OCI-LY1 (cell line): Measurements from ENCODE around the gene CLIC6.

Experiments used
- H2AFZ ChIP-seq: fragments of 200-600 bp; sonication (generic), shearing (Covaris generic); 2 replicates; pipeline ENCODE4 v1.6.0; 2014; ENCODE audit warnings: antibody characterized with exemption, mild to moderate bottlenecking, low read length
- H3F3A ChIP-seq: fragments of 200-600 bp; sonication (generic), shearing (Covaris generic); 2 replicates; pipeline ENCODE4 v1.6.0; 2014; ENCODE audit warnings: mild to moderate bottlenecking, antibody characterized with exemption, low read length, moderate library complexity; ENCODE audit not compliant: insufficient read depth
- H3K27ac ChIP-seq: fragments of 200-600 bp; sonication (generic); 2 replicates; pipeline ENCODE4 v1.5.1; 2014; ENCODE audit warnings: low read length, mixed run types, mild to moderate bottlenecking, low read depth; ENCODE audit not compliant: poor library complexity, severe bottlenecking
- H3K27me3 ChIP-seq: fragments of 200-600 bp; sonication (generic); 2 replicates; pipeline ENCODE4 v1.6.0; 2014; ENCODE audit warnings: antibody characterized with exemption, mild to moderate bottlenecking, low read length, moderate library complexity; ENCODE audit not compliant: insufficient read depth
- H3K36me3 ChIP-seq: fragments of 200-600 bp; sonication (generic); 2 replicates; pipeline ENCODE4 v1.6.1; 2014; ENCODE audit warnings: mild to moderate bottlenecking, antibody characterized with exemption, low read length, moderate library complexity, mixed read lengths; ENCODE audit not compliant: insufficient read depth
- H3K4me1 ChIP-seq: fragments of 200-600 bp; sonication (generic); 2 replicates; pipeline ENCODE4 v1.5.1; 2014; ENCODE audit warnings: mild to moderate bottlenecking, low read length, moderate library complexity; ENCODE audit not compliant: insufficient read depth, severe bottlenecking
- H3K4me2 ChIP-seq: fragments of 200-600 bp; sonication (generic), shearing (Covaris generic); 2 replicates; pipeline ENCODE4 v1.6.1; 2014; ENCODE audit warnings: low read length
- H3K4me3 ChIP-seq: fragments of 200-600 bp; sonication (generic); 2 replicates; pipeline ENCODE4 v1.5.1; 2014; ENCODE audit warnings: low read length, low read depth, mild to moderate bottlenecking, mixed read lengths; ENCODE audit not compliant: poor library complexity, severe bottlenecking
- H3K79me2 ChIP-seq: fragments of 200-600 bp; shearing (Covaris generic); 2 replicates; pipeline ENCODE4 v1.6.1; 2016; ENCODE audit warnings: mixed run types, low read length, mixed read lengths; ENCODE audit not compliant: insufficient read depth
- H3K9ac ChIP-seq: fragments of 200-600 bp; sonication (generic), shearing (Covaris generic); 2 replicates; pipeline ENCODE4 v1.6.1; 2014; ENCODE audit warnings: mild to moderate bottlenecking, low read length, mixed read lengths
- H3K9me2 ChIP-seq: fragments of 200-600 bp; sonication (generic), shearing (Covaris generic); 2 replicates; pipeline ENCODE4 v1.6.1; 2014; ENCODE audit warnings: low read depth, mild to moderate bottlenecking, low read length, mixed read lengths
- H3K9me3 ChIP-seq: fragments of 200-600 bp; shearing (Covaris generic); 2 replicates; pipeline ENCODE4 v1.6.1; 2014; ENCODE audit warnings: low read length, mixed read lengths
- H4K20me1 ChIP-seq: fragments of 200-600 bp; sonication (generic), shearing (Covaris generic); 2 replicates; pipeline ENCODE4 v1.6.0; 2016; ENCODE audit warnings: mild to moderate bottlenecking, low read length; ENCODE audit not compliant: insufficient read depth
- EZH2 ChIP-seq: fragments of 200-600 bp; sonication (generic), shearing (Covaris generic); IDR thresholded peaks from 2 replicates; pipeline ENCODE4 v1.8.0; 2017; ENCODE audit warnings: borderline replicate concordance, mixed run types, mild to moderate bottlenecking, antibody characterized with exemption, low read length, moderate library complexity, mixed read lengths
- TF ChIP-seq, protein P1 (sequence below): fragments of 200-600 bp; sonication (generic), shearing (Covaris generic); IDR thresholded peaks from 2 replicates; pipeline ENCODE4 v1.5.1; 2017; ENCODE audit warnings: mild to moderate bottlenecking, antibody characterized with exemption, low read length, moderate library complexity, mixed read lengths

The CLIC6 gene

DNA sequence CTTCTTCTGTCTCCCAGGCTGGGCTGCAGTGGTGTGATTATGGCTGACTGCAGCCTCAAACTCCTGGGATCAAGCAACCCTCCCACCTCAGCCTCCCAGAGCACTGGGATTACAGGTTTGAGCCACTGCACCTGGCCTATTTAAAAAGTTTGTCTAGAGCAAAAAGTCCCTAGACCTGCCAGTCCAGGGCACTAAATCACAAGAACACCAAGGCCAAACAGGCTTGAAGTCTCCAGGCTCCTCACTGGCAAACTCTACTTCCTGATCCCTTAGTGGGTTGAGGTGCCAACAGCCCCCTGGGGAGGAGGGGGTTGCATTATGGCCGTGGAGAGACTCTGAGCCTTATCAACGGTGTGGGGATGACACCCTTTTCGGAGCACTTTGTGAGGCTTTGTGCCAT is 76.0 kb downstream of the CLIC6 start:
- no peaks in the 10 kb centered on the region for H3K9me2 ChIP-seq
- peaks cover 6% of the 10 kb centered on the region for H3K4me1 ChIP-seq
- H3K4me2 ChIP-seq, result no peak overlapping the region
- no peaks in the 10 kb centered on the region for H3K9me3 ChIP-seq
- H3K4me3 ChIP-seq, result no peak overlapping the region
- no peaks in the 10 kb centered on the region for H4K20me1 ChIP-seq
- no peak overlapping the region for H3K9ac ChIP-seq
- no peaks in the 10 kb centered on the region for H3K79me2 ChIP-seq
- TF ChIP-seq EZH2, result no peak
- TF ChIP-seq, protein P1, sequence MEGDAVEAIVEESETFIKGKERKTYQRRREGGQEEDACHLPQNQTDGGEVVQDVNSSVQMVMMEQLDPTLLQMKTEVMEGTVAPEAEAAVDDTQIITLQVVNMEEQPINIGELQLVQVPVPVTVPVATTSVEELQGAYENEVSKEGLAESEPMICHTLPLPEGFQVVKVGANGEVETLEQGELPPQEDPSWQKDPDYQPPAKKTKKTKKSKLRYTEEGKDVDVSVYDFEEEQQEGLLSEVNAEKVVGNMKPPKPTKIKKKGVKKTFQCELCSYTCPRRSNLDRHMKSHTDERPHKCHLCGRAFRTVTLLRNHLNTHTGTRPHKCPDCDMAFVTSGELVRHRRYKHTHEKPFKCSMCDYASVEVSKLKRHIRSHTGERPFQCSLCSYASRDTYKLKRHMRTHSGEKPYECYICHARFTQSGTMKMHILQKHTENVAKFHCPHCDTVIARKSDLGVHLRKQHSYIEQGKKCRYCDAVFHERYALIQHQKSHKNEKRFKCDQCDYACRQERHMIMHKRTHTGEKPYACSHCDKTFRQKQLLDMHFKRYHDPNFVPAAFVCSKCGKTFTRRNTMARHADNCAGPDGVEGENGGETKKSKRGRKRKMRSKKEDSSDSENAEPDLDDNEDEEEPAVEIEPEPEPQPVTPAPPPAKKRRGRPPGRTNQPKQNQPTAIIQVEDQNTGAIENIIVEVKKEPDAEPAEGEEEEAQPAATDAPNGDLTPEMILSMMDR, result no peak
- no peaks in the 10 kb centered on the region for H3K36me3 ChIP-seq
- no peak overlapping the region for H3K27ac ChIP-seq
- no peak overlapping the region for H2AFZ ChIP-seq
- no peaks in the 10 kb centered on the region for H3F3A ChIP-seq
- peaks cover 4% of the 10 kb centered on the region; the same call in 1 of the 2 replicates for H3K27me3 ChIP-seq

- H3K79me2 ChIP-seq, result no peaks in the 10 kb centered on the region
- H4K20me1 ChIP-seq, result no peaks in the 10 kb centered on the region
- H3F3A ChIP-seq, result no peaks in the 10 kb centered on the region
- H3K9me2 ChIP-seq, result no peaks in the 10 kb centered on the region
- H3K27ac ChIP-seq, result no peak overlapping the region
- peak overlapping the region; percentile 70 for H3K4me2 ChIP-seq
- TF ChIP-seq EZH2, result no peak
- TF ChIP-seq, protein P1, result peak; percentile 92
- H3K36me3 ChIP-seq, result no peaks in the 10 kb centered on the region
- peaks cover 6% of the 10 kb centered on the region for H3K4me1 ChIP-seq
- peaks cover 4% of the 10 kb centered on the region; the same call in 1 of the 2 replicates for H3K27me3 ChIP-seq
- H2AFZ ChIP-seq, result peak overlapping the region; percentile 53
- no peaks in the 10 kb centered on the region for H3K9me3 ChIP-seq
- H3K9ac ChIP-seq, result peak overlapping the region; percentile 35; the same call in 1 of the 2 replicates
- H3K4me3 ChIP-seq, result peak overlapping the region; percentile 50
Measured at GRCh38 chr21:34745557-34746255, 76.9 kb downstream of the CLIC6 start.

GRCh38 chr21:34748862-34749261 is 80.1 kb downstream of the CLIC6 start:
- Histone ChIP-seq H4K20me1 (no peaks in the 10 kb centered on the region), H3K79me2 (no peaks in the 10 kb centered on the region), H3K4me2 (no peak overlapping the region), H3K9me3 (no peaks in the 10 kb centered on the region), H3K27me3 (no peaks in the 10 kb centered on the region), H3F3A (no peaks in the 10 kb centered on the region), H3K9ac (no peak overlapping the region), H3K36me3 (no peaks in the 10 kb centered on the region), H2AFZ (no peak overlapping the region), H3K27ac (no peak overlapping the region), H3K4me1 (peaks cover 6% of the 10 kb centered on the region), H3K9me2 (no peaks in the 10 kb centered on the region), H3K4me3 (no peak overlapping the region)
- TF ChIP-seq, protein P1, result no peak
- no peak for TF ChIP-seq EZH2
